A549 (cell line): ENCODE measurements around the gene CCDC12.

Source experiments
- CTCF ChIP-seq: fragments of >200 bp; sonication (Bioruptor Twin); formaldehyde crosslinking; IDR thresholded peaks from 3 replicates; pipeline ENCODE4 v1.5.1; 2016
- MAFK ChIP-seq: fragments of 450-650 bp; IDR thresholded peaks from 2 replicates; pipeline ENCODE4 v1.6.1; 2014; ENCODE audit not compliant: partially characterized antibody
- MAX ChIP-seq: IDR thresholded peaks from 2 replicates; pipeline ENCODE4 v1.6.1; 2012
- NFE2L2 ChIP-seq: fragments of 150-350 bp; conservative IDR thresholded peaks from 2 replicates; pipeline ENCODE4 v1.6.1; 2014; ENCODE audit warnings: low read length
- POLR2A ChIP-seq: IDR thresholded peaks from 2 replicates; pipeline ENCODE4 v1.6.1; 2012; ENCODE audit warnings: mild to moderate bottlenecking, low read length
- RAD21 ChIP-seq, 2 experiments: fragments of >200 bp in 1 of 2; sonication (Bioruptor Twin) in 1 of 2; formaldehyde crosslinking in 1 of 2; IDR thresholded peaks in 1 of 2; conservative IDR thresholded peaks in 1 of 2; 2 replicates in 1 of 2; 3 replicates in 1 of 2; pipeline ENCODE4 v1.6.1; 2012 to 2018; ENCODE audit warnings: inconsistent platforms in 1 of 2
- SMC3 ChIP-seq: fragments of >200 bp; sonication (Bioruptor Twin); formaldehyde crosslinking; IDR thresholded peaks from 3 replicates; pipeline ENCODE4 v1.6.1; 2018; ENCODE audit warnings: inconsistent platforms
- TFCP2L1 ChIP-seq: fragments of 250-450 bp; sonication (Bioruptor Pico); IDR thresholded peaks from 2 replicates; pipeline ENCODE4 v1.5.0; 2021; ENCODE audit warnings: mild to moderate bottlenecking

GRCh38 chr3:47022641-47023071, 46.1 kb upstream of the CCDC12 start:
- no peak for TF ChIP-seq MAFK
- no peak for TF ChIP-seq RAD21 (conservative IDR thresholded peaks at IDR 0.05 in 1 of 2, IDR thresholded peaks at IDR 0.05 in 1 of 2)
- TF ChIP-seq MAX, result no peak
- TF ChIP-seq POLR2A, result no peak
- TF ChIP-seq TFCP2L1, result no peak
- TF ChIP-seq NFE2L2, result no peak
- no peak for TF ChIP-seq SMC3
- no peak for TF ChIP-seq CTCF
